PC-9 (cell line): Measurements from ENCODE around the gene DNAI1.
"Not testable (repeated sequence)": the region's sequence is repeated elsewhere in the genome, so short reads cannot be mapped to it uniquely, and the experiment has no call there.

Experiments used
- EZH2 ChIP-seq: fragments of 200-600 bp; sonication (generic); IDR thresholded peaks from 2 replicates; pipeline ENCODE4 v1.8.0; 2017; ENCODE audit warnings: antibody characterized with exemption, low read depth
- TF ChIP-seq, protein P1 (sequence below): fragments of 200-600 bp; sonication (generic); conservative IDR thresholded peaks from 2 replicates; pipeline ENCODE4 v1.6.1; 2017; ENCODE audit warnings: mixed run types, antibody characterized with exemption, mild to moderate bottlenecking, moderate library complexity

DNA sequence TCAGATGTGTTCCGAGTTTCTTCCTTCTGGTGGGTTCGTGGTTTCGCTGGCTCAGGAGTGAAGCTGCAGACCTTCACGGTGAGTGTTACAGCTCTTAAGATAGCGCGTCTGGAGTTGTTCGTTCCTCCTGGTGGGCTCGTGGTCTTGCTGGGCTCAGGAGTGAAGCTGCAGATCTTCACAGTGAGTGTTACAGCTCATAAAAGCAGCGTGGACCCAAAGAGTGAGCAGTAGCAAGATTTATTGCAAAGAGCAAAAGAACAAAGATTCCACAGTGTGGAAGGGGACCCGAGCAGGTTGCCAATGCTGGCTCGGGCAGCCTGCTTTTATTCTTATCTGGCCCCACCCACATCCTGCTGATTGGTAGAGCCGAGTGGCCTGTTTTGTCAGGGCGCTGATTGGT, 23.0 kb downstream of the DNAI1 start:
- TF ChIP-seq, protein P1, sequence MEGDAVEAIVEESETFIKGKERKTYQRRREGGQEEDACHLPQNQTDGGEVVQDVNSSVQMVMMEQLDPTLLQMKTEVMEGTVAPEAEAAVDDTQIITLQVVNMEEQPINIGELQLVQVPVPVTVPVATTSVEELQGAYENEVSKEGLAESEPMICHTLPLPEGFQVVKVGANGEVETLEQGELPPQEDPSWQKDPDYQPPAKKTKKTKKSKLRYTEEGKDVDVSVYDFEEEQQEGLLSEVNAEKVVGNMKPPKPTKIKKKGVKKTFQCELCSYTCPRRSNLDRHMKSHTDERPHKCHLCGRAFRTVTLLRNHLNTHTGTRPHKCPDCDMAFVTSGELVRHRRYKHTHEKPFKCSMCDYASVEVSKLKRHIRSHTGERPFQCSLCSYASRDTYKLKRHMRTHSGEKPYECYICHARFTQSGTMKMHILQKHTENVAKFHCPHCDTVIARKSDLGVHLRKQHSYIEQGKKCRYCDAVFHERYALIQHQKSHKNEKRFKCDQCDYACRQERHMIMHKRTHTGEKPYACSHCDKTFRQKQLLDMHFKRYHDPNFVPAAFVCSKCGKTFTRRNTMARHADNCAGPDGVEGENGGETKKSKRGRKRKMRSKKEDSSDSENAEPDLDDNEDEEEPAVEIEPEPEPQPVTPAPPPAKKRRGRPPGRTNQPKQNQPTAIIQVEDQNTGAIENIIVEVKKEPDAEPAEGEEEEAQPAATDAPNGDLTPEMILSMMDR, result not testable (repeated sequence)
- not testable (repeated sequence) for TF ChIP-seq EZH2
